GM12878 (cell line): Measurements from ENCODE around the gene ZNF79. TPM values are rescaled to one million over a fixed set of nuclear protein-coding genes. Genes with fewer than 3 reads are reported as not detected.

Source experiments
- ATAC-seq: fragments of 200-7000 bp; cut with Tn5 transposase; 3 replicates; pipeline ENCODE4 v1.9.1; 2020; ENCODE audit warnings: mild to moderate bottlenecking, moderate library complexity
- BruUV-seq: library from RNA; stranded (reverse); fragments of 400-500 nt; replicated peaks from 2 replicates; lab custom pipeline; 2021; lab: Mats Ljungman, UMichigan
- CTCF ChIA-PET: fragments of 300-600 bp; sonication (Branson Sonifier 250); formaldehyde crosslinking; extraction: SDS; loops from one replicate; lab custom pipeline; 2021; ENCODE audit warnings: inconsistent platforms; lab: Yijun Ruan, JAX
- POLR2A ChIA-PET: fragments of 350-600 bp; formaldehyde crosslinking; extraction: SDS; loops from one replicate; lab custom pipeline; 2021; ENCODE audit warnings: inconsistent platforms; lab: Charles Lee
- RAD21 ChIA-PET: fragments of 300-600 bp; sonication (Branson Sonifier 250); formaldehyde crosslinking; loops from one replicate; lab custom pipeline; 2023; ENCODE audit warnings: antibody characterized with exemption; ENCODE audit not compliant: unreplicated experiment; lab: Charles Lee
- SMC1A ChIA-PET: fragments of 300-600 bp; sonication (Branson Sonifier 250); formaldehyde crosslinking; loops from one replicate; lab custom pipeline; 2023; ENCODE audit not compliant: unreplicated experiment, uncharacterized antibody; lab: Charles Lee
- DNase-seq: peaks from one replicate; pipeline ENCODE4 v3.0.0-alpha.2; 2011; ENCODE audit warnings: low read depth, low spot score
- FAIRE-seq: peaks from 3 replicates; lab custom pipeline; 2011; peaks lifted over from hg19 to GRCh38; lab: Jason Lieb, UNC
- H2AFZ ChIP-seq: 2 replicates; pipeline ENCODE4 v1.6.0; 2011; ENCODE audit warnings: low read depth, low read length, control low read depth; ENCODE audit not compliant: control insufficient read depth
- H3K27ac ChIP-seq: 2 replicates; pipeline ENCODE4 v1.5.1; 2011; ENCODE audit warnings: control low read depth; ENCODE audit not compliant: control insufficient read depth, insufficient read depth
- H3K27me3 ChIP-seq, 2 experiments: replicated peaks in 1 of 2; 2 replicates each; pipeline versions ENCODE4 v1.6.0 to v1.6.1; 2011; ENCODE audit warnings: low read length in 1 of 2; ENCODE audit not compliant: control insufficient read depth in 2 of 2, insufficient read depth in 2 of 2
- H3K36me3 ChIP-seq, 2 experiments: 2 replicates each; pipeline ENCODE4 v1.5.1; 2011; ENCODE audit warnings: low read length in 1 of 2; ENCODE audit not compliant: control insufficient read depth in 2 of 2, insufficient read depth in 2 of 2
- H3K4me1 ChIP-seq: 2 replicates; pipeline ENCODE4 v1.6.1; 2011; ENCODE audit warnings: mild to moderate bottlenecking, low read length, moderate library complexity, mixed read lengths; ENCODE audit not compliant: control insufficient read depth, insufficient read depth
- H3K4me2 ChIP-seq: 2 replicates; pipeline ENCODE4 v1.6.0; 2011; ENCODE audit warnings: control low read depth; ENCODE audit not compliant: control insufficient read depth, insufficient read depth
- H3K4me3 ChIP-seq: fragments of 200-600 bp; sonication (generic); 2 replicates; pipeline ENCODE4 v1.5.1; 2016
- H3K79me2 ChIP-seq: 2 replicates; pipeline ENCODE4 v1.6.0; 2011; ENCODE audit warnings: low read length; ENCODE audit not compliant: control insufficient read depth, insufficient read depth
- H3K9ac ChIP-seq: 2 replicates; pipeline ENCODE4 v1.8.0; 2011; ENCODE audit warnings: low read length, control low read depth, mixed read lengths; ENCODE audit not compliant: control insufficient read depth, insufficient read depth
- H3K9me3 ChIP-seq: replicated peaks from 3 replicates; pipeline ENCODE4 v1.5.1; 2011; ENCODE audit warnings: mild to moderate bottlenecking, low read length; ENCODE audit not compliant: control insufficient read depth, insufficient read depth
- H4K20me1 ChIP-seq: 2 replicates; pipeline ENCODE4 v1.6.0; 2011; ENCODE audit not compliant: control insufficient read depth, insufficient read depth
- ATF7 ChIP-seq: fragments of 450-650 bp; IDR thresholded peaks from 2 replicates; pipeline ENCODE4 v1.6.1; 2016; ENCODE audit warnings: low read depth, mild to moderate bottlenecking
- BACH1 ChIP-seq: fragments of 450-650 bp; IDR thresholded peaks from 2 replicates; pipeline ENCODE4 v1.6.1; 2017; ENCODE audit warnings: mild to moderate bottlenecking, borderline replicate concordance
- CHD4 ChIP-seq: fragments of 200-600 bp; sonication (generic); IDR thresholded peaks from 2 replicates; pipeline ENCODE4 v1.6.1; 2016; ENCODE audit warnings: mild to moderate bottlenecking
- GABPA ChIP-seq: IDR thresholded peaks from 2 replicates; pipeline ENCODE4 v1.6.1; 2014; ENCODE audit warnings: antibody characterized with exemption, low read depth, mild to moderate bottlenecking, inconsistent platforms
- IRF3 ChIP-seq: fragments of 450-650 bp; IDR thresholded peaks from 2 replicates; pipeline ENCODE4 v1.6.1; 2014; ENCODE audit warnings: mild to moderate bottlenecking
- MLLT1 ChIP-seq: fragments of 450-650 bp; IDR thresholded peaks from 2 replicates; pipeline ENCODE4 v1.6.1; 2016; ENCODE audit warnings: mild to moderate bottlenecking
- NFIC ChIP-seq: IDR thresholded peaks from 2 replicates; pipeline ENCODE4 v1.6.1; 2012; ENCODE audit warnings: low read depth, mild to moderate bottlenecking, inconsistent platforms, low read length, moderate library complexity
- PAX8 ChIP-seq: fragments of 450-650 bp; IDR thresholded peaks from 2 replicates; pipeline ENCODE4 v1.6.1; 2017; ENCODE audit warnings: mild to moderate bottlenecking, moderate library complexity
- POU2F2 ChIP-seq: IDR thresholded peaks from 3 replicates; pipeline ENCODE4 v1.6.1; 2011; ENCODE audit warnings: low read depth, mild to moderate bottlenecking, low read length, borderline replicate concordance
- RUNX3 ChIP-seq: IDR thresholded peaks from 2 replicates; pipeline ENCODE4 v1.6.1; 2012; ENCODE audit warnings: low read length, inconsistent platforms
- SP1 ChIP-seq: IDR thresholded peaks from one replicate; pipeline ENCODE4 v1.6.1; 2011; ENCODE audit warnings: low read depth, low read length
- TAF1 ChIP-seq: IDR thresholded peaks from 2 replicates; pipeline ENCODE4 v1.6.1; 2011; ENCODE audit warnings: mild to moderate bottlenecking, low read depth, low read length, borderline replicate concordance
- TCF7 ChIP-seq: IDR thresholded peaks from 2 replicates; pipeline ENCODE4 v1.6.1; 2014; ENCODE audit warnings: antibody characterized with exemption, borderline replicate concordance
- USF2 ChIP-seq: IDR thresholded peaks from 2 replicates; pipeline ENCODE4 v1.6.1; 2011; ENCODE audit warnings: low read depth, low read length, improper control_type of control experiment, borderline replicate concordance
- YBX1 ChIP-seq: fragments of 450-650 bp; IDR thresholded peaks from 2 replicates; pipeline ENCODE4 v1.6.1; 2016; ENCODE audit warnings: antibody characterized with exemption
- YY1 ChIP-seq: IDR thresholded peaks from 2 replicates; pipeline ENCODE4 v1.6.1; 2011; ENCODE audit warnings: low read depth, mild to moderate bottlenecking, low read length
- WGBS: methylation state at CpG from one replicate; pipeline ENCODE4 v1.1.6; 2016; ENCODE audit warnings: low lambda C conversion rate; ENCODE audit not compliant: insufficient replicate concordance, insufficient coverage; ENCODE audit errors: missing lambda C conversion rate; 5-methylcytosine and 5-hydroxymethylcytosine counted together
- in situ Hi-C: fragments of 300-500 bp; cut with MboI; formaldehyde crosslinking; loops from 9 replicates; pipeline ENCODE4 v1.14.3; 2018; ENCODE audit warnings: mixed read lengths
- intact Hi-C: fragments of 100-400 bp; cut with micrococcal nuclease; formaldehyde crosslinking; loops from one replicate; pipeline ENCODE4 v1.14.2; 2022; ENCODE audit not compliant: unreplicated experiment
- polyA plus RNA-seq, 11 experiments: library from polyadenylated mRNA; depleted of rRNA in 4 of 11; unstranded in 6 of 11; stranded (reverse) in 5 of 11; fragments of >200 nt; fragmentation: Nextera tagmentation in 4 of 11; fragmentation: Illumina TruSeq in 1 of 11; extraction: Ambion mirVana in 4 of 11; extraction: Trizol in 1 of 11; gene quantifications; 1 replicate in 1 of 11; 2 replicates in 10 of 11; pipeline versions ENCODE4 v1.2.1 to v1.2.3, GENCODE V29; 2011 to 2016; ENCODE audit warnings: inconsistent platforms in 2 of 11, missing spikeins in 2 of 11, low read depth in 1 of 11
- total RNA-seq, 4 experiments: library from RNA; depleted of rRNA in 3 of 4; stranded (reverse); fragments of >200 nt in 3 of 4; fragmentation: Illumina TruSeq in 1 of 4; extraction: Trizol in 1 of 4; gene quantifications; 2 replicates each; pipeline versions ENCODE4 v1.2.1 to v1.2.3, GENCODE V29; 2013 to 2021
- TF ChIP-seq, protein P1 (sequence below): fragments of 450-650 bp; formaldehyde crosslinking; IDR thresholded peaks from 2 replicates; pipeline ENCODE4 v1.4.0; 2022; ENCODE audit warnings: mild to moderate bottlenecking, moderate library complexity

The ZNF79 gene
- total and polyA plus RNA-seq, 10 of the 15 experiments (the other 5 are each of a cell fraction or from before 2014, with no cell fraction given) = 1.8 to 14.1 (median 11.7) TPM

- no peak for TF ChIP-seq SP1
- no peak for TF ChIP-seq CHD4
- no peak for TF ChIP-seq IRF3
- TF ChIP-seq, protein P1, sequence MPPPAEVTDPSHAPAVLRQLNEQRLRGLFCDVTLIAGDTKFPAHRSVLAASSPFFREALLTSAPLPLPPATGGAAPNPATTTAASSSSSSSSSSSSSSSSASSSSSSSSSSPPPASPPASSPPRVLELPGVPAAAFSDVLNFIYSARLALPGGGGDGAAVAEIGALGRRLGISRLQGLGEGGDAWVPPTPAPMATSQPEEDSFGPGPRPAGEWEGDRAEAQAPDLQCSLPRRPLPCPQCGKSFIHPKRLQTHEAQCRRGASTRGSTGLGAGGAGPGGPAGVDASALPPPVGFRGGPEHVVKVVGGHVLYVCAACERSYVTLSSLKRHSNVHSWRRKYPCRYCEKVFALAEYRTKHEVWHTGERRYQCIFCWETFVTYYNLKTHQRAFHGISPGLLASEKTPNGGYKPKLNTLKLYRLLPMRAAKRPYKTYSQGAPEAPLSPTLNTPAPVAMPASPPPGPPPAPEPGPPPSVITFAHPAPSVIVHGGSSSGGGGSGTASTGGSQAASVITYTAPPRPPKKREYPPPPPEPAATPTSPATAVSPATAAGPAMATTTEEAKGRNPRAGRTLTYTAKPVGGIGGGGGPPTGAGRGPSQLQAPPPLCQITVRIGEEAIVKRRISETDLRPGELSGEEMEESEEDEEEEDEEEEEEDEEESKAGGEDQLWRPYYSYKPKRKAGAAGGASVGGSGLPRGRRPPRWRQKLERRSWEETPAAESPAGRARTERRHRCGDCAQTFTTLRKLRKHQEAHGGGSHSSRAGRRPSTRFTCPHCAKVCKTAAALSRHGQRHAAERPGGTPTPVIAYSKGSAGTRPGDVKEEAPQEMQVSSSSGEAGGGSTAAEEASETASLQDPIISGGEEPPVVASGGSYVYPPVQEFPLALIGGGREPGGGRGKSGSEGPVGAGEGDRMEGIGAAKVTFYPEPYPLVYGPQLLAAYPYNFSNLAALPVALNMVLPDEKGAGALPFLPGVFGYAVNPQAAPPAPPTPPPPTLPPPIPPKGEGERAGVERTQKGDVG (CRISPR knock-in tag) = no peak
- no peak for TF ChIP-seq PAX8
- no peak for TF ChIP-seq BACH1
- no peak for TF ChIP-seq GABPA
- no peak for TF ChIP-seq TAF1
- no peak for TF ChIP-seq POU2F2
Observed at GRCh38 chr9:127428348-127428747, 4.2 kb downstream of the ZNF79 start (continued).

GRCh38 chr9:127430415-127430814, 6.2 kb downstream of the ZNF79 start:
- ChIA-PET RAD21 (no interaction called here), SMC1A (no interaction called here), POLR2A (no interaction called here), CTCF (interaction anchor here (1.0 kb wide), 1 partner anchor 216 kb away, joined by 3 read pairs; no protein-coding TSS in a partner anchor)
- Histone ChIP-seq H3K36me3 (peaks cover 1 to 18% of the 10 kb centered on the region in 2 experiments), H3K27ac (no peak overlapping the region), H3K4me2 (no peak overlapping the region), H3K27me3 (no peaks in the 10 kb centered on the region), H4K20me1 (no peaks in the 10 kb centered on the region), H3K9me3 (no peaks in the 10 kb centered on the region), H3K4me1 (peaks cover 4% of the 10 kb centered on the region; the same call in 1 of the 2 replicates), H3K4me3 (no peak overlapping the region), H3K79me2 (peaks cover 15% of the 10 kb centered on the region), H2AFZ (no peak overlapping the region), H3K9ac (no peak overlapping the region)
- in situ Hi-C loops (no loop called here), intact Hi-C loops (no loop called here)
- ATAC-seq (no peak), FAIRE-seq (no peak), DNase-seq (no peak)
- WGBS = 91% methylated on average over 8 of the region's 8 CpGs
- no TSS peak for BruUV-seq
- no peak for TF ChIP-seq YBX1
- TF ChIP-seq USF2 = no peak
- no peak for TF ChIP-seq MLLT1
- TF ChIP-seq TCF7 = no peak
- no peak for TF ChIP-seq NFIC
- TF ChIP-seq YY1 = no peak
- TF ChIP-seq ATF7 = no peak
- no peak for TF ChIP-seq RUNX3
